Measurements from ENCODE around the gene USP17L22.
"Not testable (repeated sequence)": the region's sequence is repeated elsewhere in the genome, so short reads cannot be mapped to it uniquely, and the experiment has no call there.

USP17L22 gene

DNA sequence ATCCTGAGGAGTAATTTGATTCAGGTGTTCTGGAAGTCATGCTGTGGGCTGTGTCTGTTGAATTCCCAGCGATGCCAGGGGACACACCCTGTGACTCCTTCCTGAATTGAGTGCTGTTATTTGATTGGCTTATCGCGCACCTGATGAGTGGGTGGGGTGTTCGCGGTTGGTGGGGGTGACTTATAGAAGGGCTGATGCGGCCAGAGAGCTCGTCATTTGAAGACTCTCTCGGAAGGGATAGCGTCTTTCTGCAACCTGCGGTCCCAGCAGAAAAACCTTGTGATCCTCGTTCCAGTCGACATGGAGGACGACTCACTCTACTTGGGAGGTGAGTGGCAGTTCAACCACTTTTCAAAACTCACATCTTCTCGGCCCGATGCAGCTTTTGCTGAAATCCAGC lies at the start of gene USP17L22:
TSS of gene USP17L22 (plus strand) at position 301 of the 400 bp plus-strand sequence. CDS start at position 301, 0 bp downstream.
- not testable (repeated sequence) for DNase-seq

DNA sequence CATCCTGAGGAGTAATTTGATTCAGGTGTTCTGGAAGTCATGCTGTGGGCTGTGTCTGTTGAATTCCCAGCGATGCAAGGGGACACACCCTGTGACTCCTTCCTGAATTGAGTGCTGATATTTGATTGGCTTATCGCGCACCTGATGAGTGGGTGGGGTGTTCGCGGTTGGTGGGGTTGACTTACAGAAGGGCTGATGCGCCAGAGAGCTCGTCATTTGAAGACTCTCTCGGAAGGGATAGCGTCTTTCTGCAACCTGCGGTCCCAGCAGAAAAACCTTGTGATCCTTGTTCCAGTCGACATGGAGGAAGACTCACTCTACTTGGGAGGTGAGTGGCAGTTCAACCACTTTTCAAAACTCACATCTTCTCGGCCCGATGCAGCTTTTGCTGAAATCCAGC lies 47.6 kb upstream of the USP17L22 start, which contains the start of gene USP17L12:
TSS of gene USP17L12 (plus strand) at position 301 of the 400 bp plus-strand sequence. CDS start at position 301, 0 bp downstream.
- DNase-seq: not testable (repeated sequence)

DNA sequence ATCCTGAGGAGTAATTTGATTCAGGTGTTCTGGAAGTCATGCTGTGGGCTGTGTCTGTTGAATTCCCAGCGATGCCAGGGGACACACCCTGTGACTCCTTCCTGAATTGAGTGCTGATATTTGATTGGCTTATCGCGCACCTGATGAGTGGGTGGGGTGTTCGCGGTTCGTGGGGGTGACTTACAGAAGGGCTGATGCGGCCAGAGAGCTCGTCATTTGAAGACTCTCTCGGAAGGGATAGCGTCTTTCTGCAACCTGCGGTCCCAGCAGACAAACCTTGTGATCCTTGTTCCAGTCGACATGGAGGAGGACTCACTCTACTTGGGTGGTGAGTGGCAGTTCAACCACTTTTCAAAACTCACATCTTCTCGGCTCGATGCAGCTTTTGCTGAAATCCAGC lies 42.8 kb upstream of the USP17L22 start, which contains the start of gene USP17L13:
TSS of gene USP17L13 (plus strand) at position 301 of the 400 bp plus-strand sequence. CDS start at position 301, 0 bp downstream.
- DNase-seq: not testable (repeated sequence)

DNA sequence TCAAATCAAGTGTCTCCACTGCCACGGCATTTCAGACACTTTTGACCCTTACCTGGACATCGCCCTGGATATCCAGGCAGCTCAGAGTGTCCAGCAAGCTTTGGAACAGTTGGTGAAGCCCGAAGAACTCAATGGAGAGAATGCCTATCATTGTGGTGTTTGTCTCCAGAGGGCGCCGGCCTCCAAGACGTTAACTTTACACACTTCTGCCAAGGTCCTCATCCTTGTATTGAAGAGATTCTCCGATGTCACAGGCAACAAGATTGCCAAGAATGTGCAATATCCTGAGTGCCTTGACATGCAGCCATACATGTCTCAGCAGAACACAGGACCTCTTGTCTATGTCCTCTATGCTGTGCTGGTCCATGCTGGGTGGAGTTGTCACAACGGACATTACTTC lies 37.2 kb upstream of the USP17L22 start:
- DNase-seq: not testable (repeated sequence)

GRCh38 chr4:9234085-9234484 lies 33.3 kb upstream of the USP17L22 start, which contains the start of gene USP17L15:
TSS of gene USP17L15 (plus strand) at chr4:9234385. CDS start at chr4:9234385, 0 bp downstream.
- not testable (repeated sequence) for DNase-seq

- DNase-seq: not testable (repeated sequence)
Observed at GRCh38 chr4:9238461-9238860, 29.0 kb upstream of the USP17L22 start.

DNA sequence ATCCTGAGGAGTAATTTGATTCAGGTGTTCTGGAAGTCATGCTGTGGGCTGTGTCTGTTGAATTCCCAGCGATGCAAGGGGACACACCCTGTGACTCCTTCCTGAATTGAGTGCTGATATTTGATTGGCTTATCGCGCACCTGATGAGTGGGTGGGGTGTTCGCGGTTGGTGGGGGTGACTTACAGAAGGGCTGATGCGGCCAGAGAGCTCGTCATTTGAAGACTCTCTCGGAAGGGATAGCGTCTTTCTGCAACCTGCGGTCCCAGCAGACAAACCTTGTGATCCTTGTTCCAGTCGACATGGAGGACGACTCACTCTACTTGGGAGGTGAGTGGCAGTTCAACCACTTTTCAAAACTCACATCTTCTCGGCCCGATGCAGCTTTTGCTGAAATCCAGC lies 23.8 kb upstream of the USP17L22 start, which contains the start of gene USP17L17:
TSS of gene USP17L17 (plus strand) at position 301 of the 400 bp plus-strand sequence. CDS start at position 301, 0 bp downstream.
- not testable (repeated sequence) for DNase-seq

GRCh38 chr4:9247953-9248680 lies 19.3 kb upstream of the USP17L22 start, which contains the start of gene USP17L18:
TSS of gene USP17L18 (plus strand) at chr4:9248630. CDS start at chr4:9248630, 0 bp downstream.
- not testable (repeated sequence) for DNase-seq

DNA sequence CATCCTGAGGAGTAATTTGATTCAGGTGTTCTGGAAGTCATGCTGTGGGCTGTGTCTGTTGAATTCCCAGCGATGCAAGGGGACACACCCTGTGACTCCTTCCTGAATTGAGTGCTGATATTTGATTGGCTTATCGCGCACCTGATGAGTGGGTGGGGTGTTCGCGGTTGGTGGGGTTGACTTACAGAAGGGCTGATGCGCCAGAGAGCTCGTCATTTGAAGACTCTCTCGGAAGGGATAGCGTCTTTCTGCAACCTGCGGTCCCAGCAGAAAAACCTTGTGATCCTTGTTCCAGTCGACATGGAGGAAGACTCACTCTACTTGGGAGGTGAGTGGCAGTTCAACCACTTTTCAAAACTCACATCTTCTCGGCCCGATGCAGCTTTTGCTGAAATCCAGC lies 14.3 kb upstream of the USP17L22 start, which contains the start of gene USP17L19:
TSS of gene USP17L19 (plus strand) at position 301 of the 400 bp plus-strand sequence. CDS start at position 301, 0 bp downstream.
- DNase-seq: not testable (repeated sequence)

- DNase-seq: not testable (repeated sequence)
Observed at GRCh38 chr4:9257824-9258223, 9.6 kb upstream of the USP17L22 start, which contains the start of gene USP17L20. TSS of gene USP17L20 (plus strand) at chr4:9258124. CDS start at chr4:9258124, 0 bp downstream.

DNA sequence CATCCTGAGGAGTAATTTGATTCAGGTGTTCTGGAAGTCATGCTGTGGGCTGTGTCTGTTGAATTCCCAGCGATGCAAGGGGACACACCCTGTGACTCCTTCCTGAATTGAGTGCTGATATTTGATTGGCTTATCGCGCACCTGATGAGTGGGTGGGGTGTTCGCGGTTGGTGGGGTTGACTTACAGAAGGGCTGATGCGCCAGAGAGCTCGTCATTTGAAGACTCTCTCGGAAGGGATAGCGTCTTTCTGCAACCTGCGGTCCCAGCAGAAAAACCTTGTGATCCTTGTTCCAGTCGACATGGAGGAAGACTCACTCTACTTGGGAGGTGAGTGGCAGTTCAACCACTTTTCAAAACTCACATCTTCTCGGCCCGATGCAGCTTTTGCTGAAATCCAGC lies 4.8 kb upstream of the USP17L22 start, which contains the start of gene USP17L21:
TSS of gene USP17L21 (plus strand) at position 301 of the 400 bp plus-strand sequence. CDS start at position 301, 0 bp downstream.
- DNase-seq: not testable (repeated sequence)

- not testable (repeated sequence) for DNase-seq
Observed at GRCh38 chr4:9271719-9272118, 4.3 kb downstream of the USP17L22 start.

Measured in 8988T (cell line).